ENCODE results near the gene RELB.

DNA sequence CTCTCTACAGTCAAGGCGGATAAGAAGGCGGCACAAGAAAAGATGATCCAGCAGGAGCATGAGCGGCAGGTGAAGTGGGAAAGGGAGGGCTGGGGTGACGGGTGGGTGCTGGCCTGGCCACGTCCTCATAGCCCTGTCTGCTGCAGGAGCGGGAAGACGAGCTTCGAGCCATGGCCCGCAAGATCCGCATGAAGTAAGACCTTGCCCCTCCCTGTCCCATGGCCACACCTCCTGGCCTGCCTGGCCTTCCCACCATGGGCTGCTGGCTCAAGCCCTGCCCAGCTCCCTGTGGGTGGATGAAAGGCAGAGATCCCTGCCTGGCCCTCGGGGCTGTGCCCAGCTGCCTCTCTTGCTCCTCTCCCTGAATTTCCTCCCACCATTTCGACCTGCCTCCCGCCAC is 67.8 kb downstream of the RELB start:
- TF ChIP-seq SPI1 (IDR thresholded peaks at IDR 0.05; ENCODE audit: low read depth, low read length): no peak
- TF ChIP-seq POLR2A (IDR thresholded peaks at IDR 0.05; ENCODE audit: low read depth, low read length): no peak
- no peak for TF ChIP-seq POLR2AphosphoS5 (IDR thresholded peaks at IDR 0.05; ENCODE audit: low read depth, low read length)
- no peak for TF ChIP-seq TAF1 (IDR thresholded peaks at IDR 0.05; ENCODE audit: low read depth, low read length)
